Measurements from ENCODE around the gene ZNF622.

Gene ZNF622

DNA sequence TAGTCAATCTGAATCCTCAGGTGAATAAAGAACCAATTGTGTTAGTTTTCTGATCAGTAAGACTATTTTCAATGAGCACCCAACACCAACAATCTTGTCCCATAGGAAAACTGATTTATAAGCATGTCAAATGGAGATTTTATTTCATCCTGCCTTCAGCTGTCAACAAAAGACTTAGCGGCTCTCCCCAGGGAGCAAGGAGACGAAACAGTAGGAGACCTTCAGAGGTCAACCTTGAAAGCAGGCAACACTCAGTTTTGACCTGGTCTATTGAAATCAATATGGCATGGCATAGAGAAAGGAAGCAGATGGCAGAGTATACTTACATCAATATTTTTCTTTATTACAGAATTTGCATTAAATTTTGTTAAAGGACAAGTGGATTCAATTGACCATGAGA, 34.1 kb downstream of the ZNF622 start:
- no peak for DNase-seq (ENCODE audit: low spot score)

DNA sequence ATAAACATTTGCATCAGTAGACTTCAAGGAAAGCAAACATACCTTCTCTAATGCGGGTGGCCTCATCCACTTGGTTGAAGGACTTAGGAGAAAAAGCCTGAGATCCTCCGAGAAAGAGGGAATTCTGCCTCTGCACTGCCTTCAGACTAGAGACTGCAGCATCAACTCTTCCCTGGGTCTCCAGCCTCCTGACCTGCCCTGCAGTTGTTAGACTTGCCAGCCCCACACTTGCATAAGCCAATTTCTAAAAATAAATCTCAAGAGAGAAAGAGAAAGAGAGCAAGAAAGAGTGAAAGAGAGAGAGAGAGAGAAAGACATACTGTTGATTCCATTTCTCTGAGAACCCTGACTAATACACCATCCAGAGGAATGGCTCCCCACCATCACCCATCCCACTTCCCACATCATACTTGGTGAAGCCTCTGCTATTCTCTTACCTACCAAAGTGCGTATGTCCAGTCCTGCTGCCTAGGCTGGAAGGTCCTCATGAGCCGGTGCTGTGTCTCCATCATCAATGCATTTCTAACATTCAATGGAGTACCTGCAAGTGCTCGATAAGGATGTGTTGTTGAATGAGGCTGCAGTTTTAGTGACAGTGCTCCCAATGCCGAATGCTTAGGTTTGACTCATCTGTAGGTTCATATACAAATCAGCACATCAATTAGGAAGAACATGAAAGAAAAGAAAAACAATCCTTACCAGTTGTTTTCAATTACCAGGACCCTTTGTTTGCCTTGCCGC, 35.1 kb downstream of the ZNF622 start:
- DNase-seq (ENCODE audit: low spot score) = no peak

DNA sequence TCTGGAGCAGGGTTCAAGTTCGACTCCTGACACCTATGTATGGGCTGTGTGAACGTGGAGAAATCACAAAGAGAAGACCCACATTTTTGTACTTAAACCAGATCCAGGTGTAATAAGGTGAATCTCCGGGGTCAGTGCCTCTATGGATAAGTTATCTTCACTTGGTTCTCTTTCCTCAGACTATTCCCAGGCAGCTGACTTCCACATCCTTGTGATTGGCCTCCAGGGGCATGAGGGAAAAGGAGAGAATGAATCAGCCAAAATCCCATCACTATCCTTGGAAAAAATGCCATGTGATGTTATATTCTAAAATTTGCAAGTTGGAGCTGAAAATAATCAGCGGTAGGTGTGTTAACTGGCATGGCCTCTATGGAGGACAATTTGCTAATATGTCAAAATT, 37.2 kb downstream of the ZNF622 start:
- no peak for DNase-seq (ENCODE audit: low spot score)

- no peak for DNase-seq (ENCODE audit: low spot score)
Measured at GRCh38 chr5:16427587-16427986, 38.0 kb downstream of the ZNF622 start.

- peak; percentile 98 for DNase-seq (ENCODE audit: low spot score)
Measured at GRCh38 chr5:16418471-16418922, 47.1 kb downstream of the ZNF622 start.

GRCh38 chr5:16417398-16418074, 48.1 kb downstream of the ZNF622 start:
- DNase-seq (ENCODE audit: low spot score) = no peak

- DNase-seq (ENCODE audit: low spot score) = no peak
Measured at GRCh38 chr5:16414861-16415260, 50.7 kb downstream of the ZNF622 start.

GRCh38 chr5:16413166-16413860, 52.3 kb downstream of the ZNF622 start:
- DNase-seq (ENCODE audit: low spot score) = no peak

DNA sequence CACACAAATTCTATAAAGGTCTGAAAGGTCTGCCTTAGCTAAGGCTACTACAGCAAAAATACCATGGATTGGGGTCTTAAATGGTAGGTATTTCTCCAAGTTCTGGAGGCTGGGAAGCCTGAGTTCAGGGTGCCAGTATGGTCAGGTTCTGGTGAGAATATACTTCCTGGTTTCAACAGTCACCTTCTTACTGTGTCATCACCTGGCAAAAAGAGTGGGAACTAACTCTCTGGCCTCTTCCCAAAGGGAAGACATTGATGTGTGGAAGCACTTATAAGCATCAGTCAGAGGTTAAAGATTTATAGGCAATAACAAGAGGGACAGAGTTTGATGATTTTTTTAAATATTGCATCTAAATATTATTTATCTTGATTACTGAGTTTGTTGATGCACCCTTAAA, 53.0 kb downstream of the ZNF622 start:
- DNase-seq (ENCODE audit: low spot score) = no peak

DNA sequence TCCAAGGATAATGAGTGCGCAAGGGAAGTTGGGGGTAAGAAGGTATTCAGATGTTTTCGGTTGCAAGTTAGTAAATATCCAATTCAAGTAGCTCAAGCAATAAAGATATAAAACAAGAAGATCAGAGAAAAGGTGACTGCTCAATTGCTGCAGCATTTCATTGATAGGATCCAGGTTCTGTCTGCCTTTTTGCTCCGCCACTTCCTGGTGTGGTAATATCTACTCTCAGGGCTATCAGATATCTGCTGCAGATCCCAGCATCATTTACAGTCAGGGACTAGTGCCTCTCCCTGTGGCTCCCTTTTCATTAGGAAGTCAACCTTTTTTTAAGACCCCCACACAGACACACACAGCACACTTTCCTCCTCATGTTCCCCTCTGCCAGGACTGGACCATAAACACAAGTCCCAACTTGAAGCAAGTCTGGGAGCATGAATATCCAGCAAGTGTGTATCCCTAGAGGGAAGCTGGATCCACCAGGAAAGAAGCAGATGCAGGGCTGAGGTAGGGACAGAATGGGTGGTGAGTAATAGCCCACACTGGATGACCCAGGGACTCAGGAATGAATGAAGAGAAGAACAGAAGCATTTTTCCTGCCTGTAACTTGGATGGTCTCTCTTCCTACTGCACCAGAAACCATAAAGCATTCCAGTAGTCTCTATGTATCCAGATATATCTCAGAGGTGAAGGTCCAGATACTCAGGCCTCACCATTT, 53.7 kb downstream of the ZNF622 start:
- DNase-seq (ENCODE audit: low spot score) = no peak

DNA sequence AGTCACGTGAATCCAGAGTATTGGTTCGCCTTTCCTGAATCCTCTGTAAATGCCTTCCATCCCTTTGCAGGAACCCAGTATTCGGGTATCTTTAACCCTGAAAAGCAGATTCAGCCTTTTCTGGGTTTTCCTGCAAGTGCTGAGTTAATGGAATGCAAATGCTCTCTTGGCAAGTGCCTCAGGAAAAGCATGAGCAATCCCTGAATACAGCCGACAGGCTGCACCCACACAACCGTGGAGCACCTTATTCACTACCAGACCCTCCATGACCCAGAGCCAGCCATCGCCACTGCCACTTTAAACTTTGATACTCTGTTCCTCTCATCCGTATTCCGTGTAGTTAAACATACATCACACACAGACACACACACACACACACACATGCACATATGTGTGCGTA, 54.4 kb downstream of the ZNF622 start:
- no peak for DNase-seq (ENCODE audit: low spot score)

GRCh38 chr5:16410338-16410737, 55.3 kb downstream of the ZNF622 start:
- DNase-seq (ENCODE audit: low spot score) = no peak

GRCh38 chr5:16406630-16407029, 59.0 kb downstream of the ZNF622 start:
- no peak for DNase-seq (ENCODE audit: low spot score)

- DNase-seq (ENCODE audit: low spot score) = no peak
Measured at GRCh38 chr5:16406023-16406422, 59.6 kb downstream of the ZNF622 start.
